ENCODE results near the gene OR10H5.
"Not testable (repeated sequence)": the region's sequence is repeated elsewhere in the genome, so short reads cannot be mapped to it uniquely, and the experiment has no call there.

- TF ChIP-seq NFRKB (IDR thresholded peaks at IDR 0.05); SP1 (IDR thresholded peaks at IDR 0.05); BHLHE40 (IDR thresholded peaks at IDR 0.05; ENCODE audit: borderline replicate concordance); FOXK2 (IDR thresholded peaks at IDR 0.05): not testable (repeated sequence)
Observed at GRCh38 chr19:15839888-15840287, 52.4 kb downstream of the OR10H5 start.

All from HEK293T (cell line).